PC-9 (cell line): ENCODE measurements around the gene DHRS7. TPM values are rescaled to one million over a fixed set of nuclear protein-coding genes. Genes with fewer than 3 reads are reported as not detected.

Experiments used
- BruUV-seq: library from RNA; stranded (reverse); fragments of 400-500 nt; replicated peaks from 2 replicates; lab custom pipeline; 2021; lab: Mats Ljungman, UMichigan
- CTCF ChIA-PET: fragments of 300-600 bp; sonication (Branson Sonifier 250); formaldehyde crosslinking; loops from one replicate; lab custom pipeline; 2022; ENCODE audit warnings: antibody characterized with exemption; lab: Charles Lee
- POLR2A ChIA-PET: fragments of 300-600 bp; sonication (Branson Sonifier 250); formaldehyde crosslinking; loops from one replicate; lab custom pipeline; 2022; ENCODE audit warnings: antibody characterized with exemption; ENCODE audit not compliant: unreplicated experiment; lab: Charles Lee
- DNase-seq, 2 experiments: peaks; one replicate each; pipeline versions ENCODE4 v3.0.0 to v3.0.0-alpha.2; 2015 to 2022; ENCODE audit warnings: mixed read lengths in 1 of 2
- H2AFZ ChIP-seq: fragments of 200-600 bp; sonication (generic); 2 replicates; pipeline ENCODE4 v1.8.1; 2017; ENCODE audit warnings: antibody characterized with exemption
- H3F3A ChIP-seq: fragments of 200-600 bp; sonication (generic); 2 replicates; pipeline ENCODE4 v1.8.1; 2017; ENCODE audit warnings: antibody characterized with exemption, mild to moderate bottlenecking, low read depth; ENCODE audit not compliant: insufficient read depth
- H3K27ac ChIP-seq: fragments of 200-600 bp; sonication (generic); 2 replicates; pipeline ENCODE4 v1.6.1; 2016; ENCODE audit warnings: mixed run types
- H3K27me3 ChIP-seq: fragments of 200-600 bp; sonication (generic); 2 replicates; pipeline ENCODE4 v1.6.1; 2016; ENCODE audit warnings: low read depth, mixed run types; ENCODE audit not compliant: insufficient read depth
- H3K36me3 ChIP-seq: fragments of 200-600 bp; sonication (generic); 2 replicates; pipeline ENCODE4 v1.6.1; 2016; ENCODE audit warnings: low read depth, mixed run types
- H3K4me1 ChIP-seq: fragments of 200-600 bp; sonication (generic); replicated peaks from 2 replicates; pipeline ENCODE4 v1.6.1; 2016; ENCODE audit warnings: mixed run types; ENCODE audit not compliant: insufficient read depth
- H3K4me2 ChIP-seq: fragments of 200-600 bp; sonication (generic); 2 replicates; pipeline ENCODE4 v1.6.1; 2017; ENCODE audit warnings: mixed run types
- H3K4me3 ChIP-seq: fragments of 200-600 bp; sonication (generic); 2 replicates; pipeline ENCODE4 v1.6.1; 2016; ENCODE audit warnings: mixed run types
- H3K79me2 ChIP-seq: fragments of 200-600 bp; sonication (generic); 2 replicates; pipeline ENCODE4 v1.6.1; 2017; ENCODE audit warnings: low read depth, mixed run types
- H3K9me2 ChIP-seq: fragments of 200-600 bp; sonication (generic); 2 replicates; pipeline ENCODE4 v1.8.1; 2017; ENCODE audit warnings: mild to moderate bottlenecking; ENCODE audit not compliant: insufficient read depth
- H3K9me3 ChIP-seq: fragments of 200-600 bp; sonication (generic); 2 replicates; pipeline ENCODE4 v1.8.1; 2016; ENCODE audit warnings: low read depth; ENCODE audit not compliant: insufficient read depth
- H4K20me1 ChIP-seq: fragments of 200-600 bp; sonication (generic); 2 replicates; pipeline ENCODE4 v1.8.1; 2017; ENCODE audit not compliant: insufficient read depth
- EZH2 ChIP-seq: fragments of 200-600 bp; sonication (generic); IDR thresholded peaks from 2 replicates; pipeline ENCODE4 v1.8.0; 2017; ENCODE audit warnings: antibody characterized with exemption, low read depth
- intact Hi-C: fragments of 100-400 bp; cut with micrococcal nuclease; formaldehyde crosslinking; loops from one replicate; pipeline ENCODE4 v1.10.0; 2022; ENCODE audit not compliant: unreplicated experiment
- total RNA-seq: library from RNA; stranded (reverse); gene quantifications from 2 replicates; pipeline ENCODE4 v1.2.3, GENCODE V29; 2021
- TF ChIP-seq, protein P1 (sequence below): fragments of 200-600 bp; sonication (generic); conservative IDR thresholded peaks from 2 replicates; pipeline ENCODE4 v1.6.1; 2017; ENCODE audit warnings: mixed run types, antibody characterized with exemption, mild to moderate bottlenecking, moderate library complexity

DHRS7 gene
- total RNA-seq, 1 experiment from 2014 or later, result 55.1 TPM

- ChIA-PET CTCF (interaction anchor here (0.6 kb wide), 1 partner anchor 43 kb away, joined by 5 read pairs; no protein-coding TSS in a partner anchor), POLR2A (no interaction called here)
- intact Hi-C loops, result no loop called here
- no peaks in the 10 kb centered on the region for H3K79me2 ChIP-seq
- H3K9me2 ChIP-seq, result peaks cover 4% of the 10 kb centered on the region; the same call in 1 of the 2 replicates
- TF ChIP-seq, protein P1, sequence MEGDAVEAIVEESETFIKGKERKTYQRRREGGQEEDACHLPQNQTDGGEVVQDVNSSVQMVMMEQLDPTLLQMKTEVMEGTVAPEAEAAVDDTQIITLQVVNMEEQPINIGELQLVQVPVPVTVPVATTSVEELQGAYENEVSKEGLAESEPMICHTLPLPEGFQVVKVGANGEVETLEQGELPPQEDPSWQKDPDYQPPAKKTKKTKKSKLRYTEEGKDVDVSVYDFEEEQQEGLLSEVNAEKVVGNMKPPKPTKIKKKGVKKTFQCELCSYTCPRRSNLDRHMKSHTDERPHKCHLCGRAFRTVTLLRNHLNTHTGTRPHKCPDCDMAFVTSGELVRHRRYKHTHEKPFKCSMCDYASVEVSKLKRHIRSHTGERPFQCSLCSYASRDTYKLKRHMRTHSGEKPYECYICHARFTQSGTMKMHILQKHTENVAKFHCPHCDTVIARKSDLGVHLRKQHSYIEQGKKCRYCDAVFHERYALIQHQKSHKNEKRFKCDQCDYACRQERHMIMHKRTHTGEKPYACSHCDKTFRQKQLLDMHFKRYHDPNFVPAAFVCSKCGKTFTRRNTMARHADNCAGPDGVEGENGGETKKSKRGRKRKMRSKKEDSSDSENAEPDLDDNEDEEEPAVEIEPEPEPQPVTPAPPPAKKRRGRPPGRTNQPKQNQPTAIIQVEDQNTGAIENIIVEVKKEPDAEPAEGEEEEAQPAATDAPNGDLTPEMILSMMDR, result no peak
- TF ChIP-seq EZH2, result no peak
- no peaks in the 10 kb centered on the region for H3K36me3 ChIP-seq
- no TSS peak for BruUV-seq
- H3K9me3 ChIP-seq, result peaks cover 4% of the 10 kb centered on the region; the same call in 1 of the 2 replicates
- no peaks in the 10 kb centered on the region for H3K27me3 ChIP-seq
- no peak overlapping the region for H3K4me2 ChIP-seq
- H3K27ac ChIP-seq, result no peak overlapping the region
- no peaks in the 10 kb centered on the region for H3F3A ChIP-seq
- H3K4me1 ChIP-seq, result no peaks in the 10 kb centered on the region
- no peak for DNase-seq
- H4K20me1 ChIP-seq, result no peaks in the 10 kb centered on the region
- no peak overlapping the region for H3K4me3 ChIP-seq
- no peak overlapping the region for H2AFZ ChIP-seq
Measured at GRCh38 chr14:60210703-60211102, 45.5 kb upstream of the DHRS7 start.

- Histone ChIP-seq H2AFZ (no peak overlapping the region; the same call in 1 of the 2 replicates), H3K9me3 (peaks cover 4% of the 10 kb centered on the region; the same call in 1 of the 2 replicates), H3K4me2 (no peak overlapping the region), H3K79me2 (no peaks in the 10 kb centered on the region), H3K27me3 (no peaks in the 10 kb centered on the region), H3K9me2 (0 out of 2 replicates have a peak, but pooled peaks cover 4% of the 10 kb centered on the region), H3F3A (no peaks in the 10 kb centered on the region), H4K20me1 (no peaks in the 10 kb centered on the region), H3K36me3 (no peaks in the 10 kb centered on the region), H3K27ac (no peak overlapping the region), H3K4me3 (no peak overlapping the region), H3K4me1 (no peaks in the 10 kb centered on the region)
- ChIA-PET CTCF (no interaction called here), POLR2A (no interaction called here)
- intact Hi-C loops, result no loop called here
- no peak for DNase-seq
- BruUV-seq, result no TSS peak
- TF ChIP-seq, protein P1, result no peak
- TF ChIP-seq EZH2, result no peak
Measured at GRCh38 chr14:60206837-60207533, 41.8 kb upstream of the DHRS7 start.

DNA sequence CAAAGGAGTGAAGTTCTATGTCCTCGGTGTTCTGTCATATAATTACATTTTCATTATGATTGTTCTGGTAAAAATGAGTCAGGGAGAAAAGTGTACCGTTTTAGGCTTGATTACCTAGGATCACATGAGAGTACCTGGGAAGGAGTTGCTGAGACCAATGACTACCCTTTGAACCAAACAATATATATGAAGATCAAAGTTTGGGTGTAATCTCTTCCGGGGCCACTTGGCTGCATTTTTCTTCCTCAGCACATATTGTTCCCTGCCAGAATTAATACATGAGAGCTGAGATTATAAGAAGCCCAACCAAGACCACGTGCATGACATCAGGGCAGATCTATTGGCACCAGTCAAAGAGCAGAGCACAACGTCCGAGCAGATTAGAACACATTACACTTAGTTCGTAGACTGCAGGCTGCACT lies 41.1 kb upstream of the DHRS7 start:
- Histone ChIP-seq H3K4me3 (no peak overlapping the region), H3K27me3 (no peaks in the 10 kb centered on the region), H3K4me2 (no peak overlapping the region), H2AFZ (no peak overlapping the region), H4K20me1 (no peaks in the 10 kb centered on the region), H3K4me1 (no peaks in the 10 kb centered on the region), H3K9me3 (peaks cover 4% of the 10 kb centered on the region; the same call in 1 of the 2 replicates), H3K79me2 (no peaks in the 10 kb centered on the region), H3K36me3 (no peaks in the 10 kb centered on the region), H3K27ac (no peak overlapping the region), H3K9me2 (0 out of 2 replicates have a peak, but pooled peaks cover 4% of the 10 kb centered on the region), H3F3A (no peaks in the 10 kb centered on the region)
- no TSS peak for BruUV-seq
- intact Hi-C loops, result no loop called here
- no peak for DNase-seq
- no peak for TF ChIP-seq EZH2
- TF ChIP-seq, protein P1, result no peak
- ChIA-PET CTCF (no interaction called here), POLR2A (no interaction called here)
